GM19099 (cell line): ENCODE data around the gene ANKS1A.

ENCODE experiments used
- POLR2A ChIP-seq: IDR thresholded peaks from 3 replicates; pipeline ENCODE4 v1.6.1; 2011; ENCODE audit warnings: low read depth; ENCODE audit not compliant: insufficient read length; ENCODE audit errors: extremely low read depth

Gene ANKS1A

GRCh38 chr6:35046103-35046502 is 157.0 kb downstream of the ANKS1A start:
- TF ChIP-seq POLR2A: no peak

DNA sequence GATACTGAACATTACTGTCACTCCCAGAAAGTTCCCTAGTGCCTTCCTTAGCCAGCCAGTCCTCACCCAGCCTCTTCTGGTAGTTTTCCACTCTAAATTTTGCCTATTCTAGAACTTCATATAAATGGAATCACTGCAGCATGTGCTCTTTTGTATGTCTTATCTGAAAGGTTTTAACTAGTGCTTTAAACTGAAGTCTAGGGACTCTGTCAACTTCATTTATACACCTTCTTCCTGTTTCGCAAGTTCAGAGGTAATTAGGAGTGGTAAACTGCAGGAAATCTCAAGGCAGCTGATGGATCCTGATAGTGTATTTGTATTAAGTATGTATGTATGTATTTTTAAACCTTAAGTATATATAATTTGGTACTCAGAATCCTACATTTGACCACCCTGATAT is 157.8 kb downstream of the ANKS1A start:
- no peak for TF ChIP-seq POLR2A

DNA sequence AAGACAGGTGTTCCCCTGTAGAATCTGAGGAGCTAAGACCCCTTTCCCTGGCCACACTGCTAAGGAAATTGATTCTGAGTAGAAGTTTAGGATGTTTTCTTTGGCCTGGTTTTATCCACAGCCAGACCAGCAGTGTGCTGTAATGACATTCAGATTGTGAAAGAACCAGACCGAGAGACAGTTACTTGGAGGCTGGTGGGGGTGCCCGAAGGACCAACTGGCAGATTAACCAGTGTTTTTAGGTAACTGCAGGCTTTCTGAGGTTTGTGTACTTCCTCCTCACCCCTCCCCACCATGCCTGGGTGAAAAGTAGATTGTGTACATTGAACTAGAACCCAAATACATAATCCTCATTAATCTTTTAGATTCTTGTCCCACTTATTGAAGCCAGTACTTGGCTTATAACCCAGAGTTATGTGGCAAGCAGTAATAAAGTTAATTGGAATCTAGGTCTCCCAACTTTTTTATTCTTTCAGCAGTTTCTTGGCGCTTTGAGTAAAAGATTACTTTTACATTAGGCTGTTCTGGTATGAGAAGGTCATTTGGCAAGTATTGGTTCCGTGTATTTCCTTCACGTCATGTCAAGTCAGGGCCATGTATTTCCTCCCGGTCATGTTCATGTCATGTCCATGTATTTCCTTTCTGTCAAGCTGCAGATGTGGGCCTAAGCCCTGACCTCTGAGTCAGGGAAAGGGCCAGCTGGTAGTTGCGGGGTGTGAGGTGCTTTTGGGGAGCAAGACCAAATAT is 158.4 kb downstream of the ANKS1A start:
- no peak for TF ChIP-seq POLR2A

DNA sequence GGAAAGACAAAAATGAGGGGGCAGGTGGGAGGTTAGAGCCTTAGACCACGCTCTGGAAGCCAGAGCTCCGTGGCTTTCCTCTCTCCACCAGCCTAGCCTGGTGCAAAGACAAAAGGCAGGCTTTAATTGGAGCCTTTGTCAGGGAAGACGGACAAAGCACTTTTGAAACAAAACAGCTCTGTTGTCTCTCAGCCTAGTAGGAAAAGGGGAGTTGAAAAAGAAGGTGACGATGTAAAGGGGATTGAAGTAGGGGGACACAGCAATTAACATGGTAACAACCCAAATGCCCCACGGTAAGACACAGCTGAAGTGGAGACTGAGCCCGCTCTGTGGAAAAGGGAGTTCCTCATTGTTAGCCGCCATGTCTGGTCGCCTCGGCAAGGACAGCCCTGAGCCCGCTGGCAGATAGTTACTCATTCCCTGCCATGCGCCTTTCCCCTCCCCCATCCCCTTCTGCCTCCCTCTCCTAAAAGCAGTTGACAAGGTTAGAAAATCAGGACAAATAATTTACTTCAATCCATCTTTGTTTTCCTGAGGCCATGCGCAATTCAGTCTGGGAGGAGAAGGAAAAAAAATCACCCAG is 159.1 kb downstream of the ANKS1A start:
- TF ChIP-seq POLR2A: no peak

- no peak for TF ChIP-seq POLR2A
Measured at GRCh38 chr6:35048631-35049083, 159.6 kb downstream of the ANKS1A start.

DNA sequence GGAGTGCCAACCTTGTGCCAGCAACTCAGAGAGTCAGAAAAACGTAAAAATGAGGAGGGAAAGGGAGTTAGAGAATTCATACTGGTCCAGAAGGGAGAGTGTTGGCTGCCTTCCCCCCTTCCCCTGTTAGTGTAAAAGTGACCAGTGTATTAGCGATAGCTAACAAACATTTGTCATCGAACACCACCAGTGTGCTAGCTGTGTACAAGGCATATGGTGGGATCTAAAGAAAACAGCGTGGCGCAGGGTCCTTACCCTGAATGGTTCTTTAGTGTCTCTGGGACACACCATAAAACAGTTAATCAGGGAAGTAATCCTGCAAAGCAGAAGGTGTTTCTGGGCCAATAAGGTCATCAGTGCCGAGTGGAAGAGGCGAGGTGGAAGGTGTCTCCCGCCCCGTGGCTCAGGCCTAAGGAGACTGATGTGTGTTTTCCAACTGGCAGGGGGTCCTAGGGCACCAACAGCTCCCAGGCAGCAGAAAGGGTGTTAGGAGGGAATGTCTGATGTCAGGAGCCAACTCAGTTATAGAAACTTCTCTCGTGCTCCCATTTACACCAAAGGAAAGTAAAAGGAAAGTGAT is 160.2 kb downstream of the ANKS1A start:
- no peak for TF ChIP-seq POLR2A

- no peak for TF ChIP-seq POLR2A
Measured at GRCh38 chr6:35049900-35050756, 161.1 kb downstream of the ANKS1A start.

DNA sequence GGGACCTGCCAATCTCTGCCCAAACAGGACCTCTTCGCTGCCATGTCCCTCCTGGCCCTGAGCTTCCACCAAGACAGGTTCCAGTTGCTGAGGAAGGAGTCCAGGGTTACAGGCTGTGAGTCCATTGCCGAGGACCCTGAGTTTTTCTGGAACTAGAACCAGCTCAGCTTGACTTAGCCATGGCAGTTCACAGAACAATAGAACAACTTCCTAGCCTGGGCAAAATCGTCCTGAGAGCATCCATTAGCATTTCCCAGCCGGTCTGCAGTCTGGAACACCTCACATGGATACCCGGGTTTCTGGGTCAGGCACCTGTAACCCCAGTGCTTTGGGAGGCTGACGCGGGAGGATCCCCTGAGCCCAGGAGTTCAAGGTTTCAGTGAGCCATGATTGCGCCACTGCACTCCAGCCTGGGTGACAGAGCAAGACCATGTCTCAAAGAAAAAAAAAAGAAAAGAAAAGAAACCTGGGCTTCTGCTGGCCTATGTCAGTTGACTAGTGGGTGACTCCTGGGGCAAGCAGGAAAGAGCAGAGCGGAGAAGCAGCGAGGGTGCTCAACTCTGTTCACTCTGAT is 161.8 kb downstream of the ANKS1A start:
- no peak for TF ChIP-seq POLR2A

DNA sequence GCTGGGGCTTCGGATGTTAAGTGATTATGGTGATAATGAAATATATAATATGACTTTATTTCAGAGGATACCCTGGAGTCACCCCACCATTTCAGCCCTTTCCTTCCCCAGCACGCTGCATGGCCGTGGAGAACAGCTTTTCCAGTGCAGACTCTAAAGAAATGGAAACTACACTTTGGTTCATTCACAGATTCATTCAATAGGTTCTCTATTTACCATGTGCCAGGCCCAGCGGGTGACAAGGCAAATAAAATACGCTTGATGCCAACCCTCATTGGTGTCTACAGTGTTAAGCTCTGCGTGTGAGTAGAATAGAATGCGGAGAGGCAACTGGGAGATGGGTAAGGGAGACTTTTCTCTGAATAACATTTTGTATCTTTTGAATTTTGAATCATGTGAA is 162.3 kb downstream of the ANKS1A start:
- no peak for TF ChIP-seq POLR2A

DNA sequence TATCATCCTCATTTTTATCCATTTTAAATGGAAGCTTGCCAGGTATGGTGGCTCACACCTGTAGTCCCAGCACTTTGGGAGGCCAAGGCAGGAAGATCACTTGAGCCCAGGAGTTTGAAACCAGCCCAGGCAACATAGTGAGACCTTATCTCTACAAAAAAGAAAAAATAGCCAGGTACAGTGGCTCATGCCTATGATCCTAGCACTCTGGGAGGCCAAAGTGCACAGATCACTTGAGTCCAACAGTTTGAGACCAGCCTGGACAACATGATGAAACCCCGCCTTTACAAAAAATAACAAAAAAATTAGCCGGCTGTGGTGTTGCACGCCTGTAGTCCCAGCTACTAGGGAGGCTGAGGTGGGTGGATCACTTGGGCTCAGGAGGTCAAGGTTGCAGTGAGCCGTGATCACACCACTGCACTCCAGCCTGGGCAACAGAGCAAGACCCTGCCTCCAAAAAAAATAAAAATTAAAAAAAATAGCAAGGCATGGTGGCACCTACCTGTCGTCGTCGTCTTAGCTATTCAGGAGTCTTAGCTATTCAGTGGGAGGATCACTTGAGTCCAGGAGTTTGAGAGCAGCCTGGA is 163.0 kb downstream of the ANKS1A start:
- no peak for TF ChIP-seq POLR2A

- no peak for TF ChIP-seq POLR2A
Measured at GRCh38 chr6:35052694-35053565, 163.9 kb downstream of the ANKS1A start.

DNA sequence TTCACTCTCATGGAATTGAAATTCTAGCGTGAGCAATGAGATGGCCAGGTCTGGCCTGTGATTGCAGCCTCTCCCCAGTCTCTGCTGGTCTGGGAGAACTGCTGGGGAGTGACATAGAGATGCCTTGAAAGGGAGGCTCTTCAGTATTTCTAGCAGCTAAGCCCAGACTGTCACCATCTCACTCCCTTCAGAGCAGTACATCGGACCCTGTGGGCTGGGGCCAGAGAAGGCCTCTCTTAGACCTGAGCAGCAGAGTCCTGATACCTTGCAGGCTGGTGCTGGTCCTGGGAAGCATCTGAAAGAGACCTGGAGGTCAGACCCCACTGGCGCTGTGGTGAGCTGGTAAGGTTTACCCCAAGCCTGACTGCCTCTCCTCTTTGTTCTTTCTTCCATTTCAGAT is 164.6 kb downstream of the ANKS1A start:
- TF ChIP-seq POLR2A: no peak

DNA sequence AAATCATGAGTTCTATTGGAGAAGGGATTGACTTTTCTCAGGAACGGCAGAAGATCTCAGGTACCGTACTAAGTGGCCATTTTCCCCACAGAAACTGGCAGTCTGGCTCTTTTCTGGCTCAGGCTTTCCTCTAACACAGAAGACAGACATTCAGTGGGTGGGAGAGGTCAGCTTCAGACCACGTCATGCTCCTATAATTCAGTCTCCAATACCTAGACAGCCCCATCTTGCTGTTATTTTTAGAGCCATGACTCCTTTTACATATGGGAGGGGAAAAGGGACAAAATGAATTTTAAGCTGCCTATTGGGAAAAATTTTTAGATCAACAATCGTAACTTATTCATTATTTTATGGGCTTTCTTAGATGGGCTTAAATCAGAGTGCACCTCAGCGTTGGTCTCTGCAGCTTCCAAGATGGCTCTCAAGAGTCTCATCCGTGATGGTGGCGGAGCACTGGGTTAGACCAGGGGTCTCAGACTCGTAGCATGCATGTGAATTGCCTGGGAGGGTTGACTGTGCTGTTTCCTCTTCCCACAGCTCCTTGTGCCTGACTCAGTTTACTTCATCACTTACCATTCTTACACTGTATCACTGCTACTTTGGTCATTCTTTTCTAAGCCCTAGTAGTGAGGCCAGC is 165.2 kb downstream of the ANKS1A start:
- no peak for TF ChIP-seq POLR2A
